Thoracic aorta (tissue), 2 donors: ENCODE results near the gene WNT1. TPM values are rescaled to one million over a fixed set of nuclear protein-coding genes. Genes with fewer than 3 reads are reported as not detected.

ENCODE experiments used
- ATAC-seq: fragments of 150-250 bp; one replicate; pipeline ENCODE4 v1.8.0; 2017; ENCODE audit warnings: low read depth; ENCODE audit not compliant: insufficient number of reproducible peaks, low FRiP score
- DNase-seq: peaks from one replicate; pipeline ENCODE4 v3.0.0-alpha.2; 2020; ENCODE audit warnings: low spot score
- H3K27ac ChIP-seq, 2 donors: fragments of 200-600 bp; sonication (generic); 1 replicate in 1 of 2; 2 replicates in 1 of 2; pipeline ENCODE4 v1.5.1; 2016; ENCODE audit warnings: mild to moderate bottlenecking in 2 of 2, moderate library complexity in 2 of 2
- H3K27me3 ChIP-seq: fragments of 200-600 bp; sonication (generic); replicated peaks from 2 replicates; pipeline ENCODE4 v1.6.0; 2016; ENCODE audit warnings: mild to moderate bottlenecking; ENCODE audit not compliant: insufficient read depth
- H3K36me3 ChIP-seq: fragments of 200-600 bp; sonication (generic); one replicate; pipeline ENCODE4 v1.5.1; 2016
- H3K4me1 ChIP-seq, 2 donors: fragments of 200-600 bp; sonication (generic); 1 replicate in 1 of 2; 2 replicates in 1 of 2; pipeline versions ENCODE4 v1.5.1 to v1.6.0; 2016; ENCODE audit warnings: low read depth in 2 of 2, mild to moderate bottlenecking in 1 of 2; ENCODE audit not compliant: control insufficient read depth in 1 of 2
- H3K4me3 ChIP-seq: fragments of 200-600 bp; sonication (generic); 2 replicates; pipeline ENCODE4 v1.5.1; 2016; ENCODE audit warnings: mild to moderate bottlenecking
- H3K9me3 ChIP-seq: fragments of 200-600 bp; sonication (generic); 2 replicates; pipeline ENCODE4 v1.5.1; 2016
- CTCF ChIP-seq: fragments of 200-600 bp; sonication (generic); IDR thresholded peaks from one replicate; pipeline ENCODE4 v1.5.1; 2019; ENCODE audit warnings: antibody characterized with exemption
- total RNA-seq, 2 donors: library from RNA; depleted of rRNA; stranded (reverse); fragments of >200 nt; gene quantifications; one replicate each; pipeline versions ENCODE4 v1.1.0 to v1.2.3, GENCODE V29; 2016

The WNT1 gene
- total RNA-seq = 1 to 10 TPM in 1 of 2 donors, not detected in 1; 1.2 TPM

GRCh38 chr12:48978291-48978740, at the start of gene WNT1:
WNT1 (plus strand) TSS chr12:48978322; CDS start chr12:48978651, 329 bp downstream.
- TF ChIP-seq CTCF = peak; percentile 36
- no peak for ATAC-seq
- Histone ChIP-seq H3K9me3 (no peaks in the 10 kb centered on the region), H3K27ac (no peak within 1 kb of the TSS), H3K27me3 (peaks cover 19% of the 10 kb centered on the region), H3K4me1 (peaks cover 32 to 39% of the 10 kb centered on the region in 2 donors), H3K36me3 (no peaks in the 10 kb centered on the region), H3K4me3 (peak within 1 kb of the TSS; percentile 63)
- DNase-seq = no peak

GRCh38 chr12:48929551-48929950, 48.6 kb upstream of the WNT1 start:
- ATAC-seq (no peak), DNase-seq (no peak)
- Histone ChIP-seq H3K27me3 (no peaks in the 10 kb centered on the region), H3K4me3 (no peak overlapping the region), H3K36me3 (peaks cover 26% of the 10 kb centered on the region), H3K9me3 (no peaks in the 10 kb centered on the region), H3K27ac (no peak overlapping the region), H3K4me1 (peaks cover 0 to 5% of the 10 kb centered on the region in 2 donors)
- no peak for TF ChIP-seq CTCF

GRCh38 chr12:48930475-48930874, 47.6 kb upstream of the WNT1 start:
- no peaks in the 10 kb centered on the region for H3K27me3 ChIP-seq
- no peak overlapping the region for H3K4me3 ChIP-seq
- H3K36me3 ChIP-seq = peaks cover 26% of the 10 kb centered on the region
- ATAC-seq (no peak), DNase-seq (no peak)
- H3K9me3 ChIP-seq = no peaks in the 10 kb centered on the region
- peaks cover 0 to 5% of the 10 kb centered on the region in 2 donors for H3K4me1 ChIP-seq
- H3K27ac ChIP-seq = no peak overlapping the region
- TF ChIP-seq CTCF = no peak

GRCh38 chr12:48932878-48933277, 45.2 kb upstream of the WNT1 start:
- Histone ChIP-seq H3K4me3 (no peak overlapping the region), H3K36me3 (peaks cover 40% of the 10 kb centered on the region), H3K27ac (no peak overlapping the region), H3K27me3 (no peaks in the 10 kb centered on the region), H3K9me3 (no peaks in the 10 kb centered on the region), H3K4me1 (no peaks in the 10 kb centered on the region)
- no peak for ATAC-seq
- TF ChIP-seq CTCF = no peak
- DNase-seq = no peak

DNA sequence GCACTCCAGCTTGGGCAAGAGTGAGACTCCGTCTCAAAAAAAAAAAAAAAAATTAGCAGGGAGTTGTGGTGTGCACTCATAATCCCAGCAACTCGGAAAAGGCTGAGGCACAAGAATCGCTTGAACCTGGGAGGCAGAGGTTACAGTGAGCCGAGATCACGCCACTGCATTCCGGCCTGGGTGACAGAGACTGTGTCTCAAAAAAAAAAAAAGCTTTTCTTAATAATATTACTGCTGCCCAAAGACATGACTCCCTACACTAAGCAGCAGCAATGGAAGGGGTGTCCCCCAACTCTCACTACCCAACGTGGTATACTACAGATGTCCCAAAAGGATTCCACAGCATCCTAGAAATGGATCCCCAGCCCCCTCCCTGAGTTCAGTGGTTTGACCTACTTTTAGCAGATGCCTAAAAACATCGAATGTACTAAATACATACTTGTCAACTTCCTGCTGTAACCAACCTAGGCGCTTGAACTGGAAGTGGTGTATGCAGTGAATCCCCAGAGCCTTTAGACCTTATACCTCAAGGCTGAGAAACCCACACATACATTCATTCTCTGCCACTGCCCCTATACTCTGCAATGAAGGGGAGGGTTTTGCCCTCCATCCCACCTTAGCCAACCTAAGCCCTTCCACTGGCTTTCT, 44.3 kb upstream of the WNT1 start:
- no peak for ATAC-seq
- H3K9me3 ChIP-seq = no peaks in the 10 kb centered on the region
- no peaks in the 10 kb centered on the region for H3K4me1 ChIP-seq
- peaks cover 45% of the 10 kb centered on the region for H3K36me3 ChIP-seq
- H3K4me3 ChIP-seq = no peak overlapping the region
- no peaks in the 10 kb centered on the region for H3K27me3 ChIP-seq
- no peak for TF ChIP-seq CTCF
- DNase-seq = no peak
- no peak overlapping the region for H3K27ac ChIP-seq
